SK-N-SH treated with all-trans-retinoic acid at 6 μM for 48 hours (cell line): ENCODE measurements around the gene APOL3.

Source experiments
- ATAC-seq: fragments of 200-7000 bp; cut with Tn5 transposase; 3 replicates; pipeline ENCODE4 v1.9.1; 2020; ENCODE audit warnings: mild to moderate bottlenecking, moderate library complexity
- ARNTL ChIP-seq: fragments of 450-650 bp; formaldehyde crosslinking; IDR thresholded peaks from 2 replicates; pipeline ENCODE4 v1.5.0; 2020; ENCODE audit warnings: low read depth, mild to moderate bottlenecking, moderate library complexity, borderline replicate concordance
- BACH2 ChIP-seq: fragments of 250-450 bp; sonication (Bioruptor Pico); IDR thresholded peaks from 2 replicates; pipeline ENCODE4 v1.9.0; 2021; ENCODE audit warnings: mild to moderate bottlenecking, borderline replicate concordance
- CREB5 ChIP-seq: fragments of 250-450 bp; sonication (Bioruptor Pico); IDR thresholded peaks from 2 replicates; pipeline ENCODE4 v1.5.1; 2020; ENCODE audit warnings: low read depth, mild to moderate bottlenecking, moderate library complexity
- CSDC2 ChIP-seq: fragments of 250-450 bp; sonication (Bioruptor Pico); IDR thresholded peaks from 2 replicates; pipeline ENCODE4 v1.5.0; 2020; ENCODE audit warnings: mild to moderate bottlenecking, moderate library complexity
- CSRNP3 ChIP-seq: fragments of 250-450 bp; sonication (Bioruptor Pico); IDR thresholded peaks from 2 replicates; pipeline ENCODE4 v1.5.1; 2021; ENCODE audit warnings: mild to moderate bottlenecking, moderate library complexity
- ESRRG ChIP-seq: fragments of 250-450 bp; sonication (Bioruptor Pico); IDR thresholded peaks from 2 replicates; pipeline ENCODE4 v1.6.1; 2021; ENCODE audit warnings: mild to moderate bottlenecking
- GLIS3 ChIP-seq: fragments of 250-450 bp; sonication (Bioruptor Pico); IDR thresholded peaks from 2 replicates; pipeline ENCODE4 v1.5.0; 2020; ENCODE audit warnings: mild to moderate bottlenecking, moderate library complexity
- ISL1 ChIP-seq: fragments of 250-450 bp; sonication (Bioruptor Pico); IDR thresholded peaks from 2 replicates; pipeline ENCODE4 v2.1.2; 2022; ENCODE audit warnings: mild to moderate bottlenecking, moderate library complexity
- OSR1 ChIP-seq: fragments of 250-450 bp; sonication (Bioruptor Pico); IDR thresholded peaks from 2 replicates; pipeline ENCODE4 v1.8.0; 2022; ENCODE audit warnings: moderate library complexity, mild to moderate bottlenecking, inconsistent platforms
- PATZ1 ChIP-seq: fragments of 250-450 bp; sonication (Bioruptor Pico); IDR thresholded peaks from 2 replicates; pipeline ENCODE4 v1.8.0; 2020; ENCODE audit warnings: mild to moderate bottlenecking, moderate library complexity, borderline replicate concordance
- POU6F1 ChIP-seq: fragments of 250-450 bp; sonication (Bioruptor Pico); IDR thresholded peaks from 2 replicates; pipeline ENCODE4 v1.8.0; 2021; ENCODE audit warnings: low read depth, mild to moderate bottlenecking, moderate library complexity, borderline replicate concordance
- PPARA ChIP-seq: fragments of 250-450 bp; sonication (Bioruptor Pico); IDR thresholded peaks from 2 replicates; pipeline ENCODE4 v1.5.0; 2020; ENCODE audit warnings: mild to moderate bottlenecking, borderline replicate concordance
- RARB ChIP-seq: fragments of 250-450 bp; sonication (Bioruptor Pico); IDR thresholded peaks from 2 replicates; pipeline ENCODE4 v1.8.0; 2021; ENCODE audit warnings: mild to moderate bottlenecking, moderate library complexity
- SNAI2 ChIP-seq: fragments of 250-450 bp; sonication (Bioruptor Pico); IDR thresholded peaks from 2 replicates; pipeline ENCODE4 v1.5.0; 2020; ENCODE audit warnings: mild to moderate bottlenecking, moderate library complexity
- TCF4 ChIP-seq: fragments of 250-450 bp; sonication (Bioruptor Pico); IDR thresholded peaks from 2 replicates; pipeline ENCODE4 v1.8.0; 2021; ENCODE audit warnings: mild to moderate bottlenecking, moderate library complexity, borderline replicate concordance
- TOX ChIP-seq: fragments of 250-450 bp; sonication (Bioruptor Pico); IDR thresholded peaks from 2 replicates; pipeline ENCODE4 v1.8.0; 2021; ENCODE audit warnings: mild to moderate bottlenecking, moderate library complexity, borderline replicate concordance
- TSHZ2 ChIP-seq: fragments of 250-450 bp; sonication (Bioruptor Pico); IDR thresholded peaks from 2 replicates; pipeline ENCODE4 v1.5.0; 2020; ENCODE audit warnings: mild to moderate bottlenecking, moderate library complexity
- ZC3H10 ChIP-seq: fragments of 250-450 bp; sonication (Bioruptor Pico); IDR thresholded peaks from 2 replicates; pipeline ENCODE4 v1.5.1; 2021; ENCODE audit warnings: mild to moderate bottlenecking, moderate library complexity
- ZFP3 ChIP-seq: fragments of 250-450 bp; sonication (Bioruptor Pico); IDR thresholded peaks from 2 replicates; pipeline ENCODE4 v1.5.0; 2020; ENCODE audit warnings: mild to moderate bottlenecking, moderate library complexity
- ZNF565 ChIP-seq: fragments of 450-650 bp; formaldehyde crosslinking; conservative IDR thresholded peaks from 2 replicates; pipeline ENCODE4 v1.5.0; 2020; ENCODE audit warnings: low read depth, mild to moderate bottlenecking, moderate library complexity
- ZNF70 ChIP-seq: fragments of 450-650 bp; formaldehyde crosslinking; IDR thresholded peaks from 2 replicates; pipeline ENCODE4 v1.5.0; 2020; ENCODE audit warnings: mild to moderate bottlenecking, moderate library complexity
- ZNF8 ChIP-seq: fragments of 450-650 bp; formaldehyde crosslinking; IDR thresholded peaks from 2 replicates; pipeline ENCODE4 v1.5.0; 2020; ENCODE audit warnings: mild to moderate bottlenecking, moderate library complexity

Gene APOL3

GRCh38 chr22:36182056-36182455, 21.5 kb upstream of the APOL3 start:
- TF ChIP-seq GLIS3 = no peak
- TF ChIP-seq SNAI2 = no peak
- TF ChIP-seq ESRRG (CRISPR knock-in tag) = no peak
- TF ChIP-seq POU6F1 (CRISPR knock-in tag) = no peak
- no peak for TF ChIP-seq ZNF8 (CRISPR knock-in tag)
- no peak for TF ChIP-seq ZFP3
- TF ChIP-seq PATZ1 (CRISPR knock-in tag) = no peak
- TF ChIP-seq TOX (CRISPR knock-in tag) = no peak
- TF ChIP-seq ZNF565 = no peak
- TF ChIP-seq TCF4 (CRISPR knock-in tag) = no peak
- TF ChIP-seq ARNTL = no peak
- no peak for TF ChIP-seq RARB (CRISPR knock-in tag)
- TF ChIP-seq CREB5 (CRISPR knock-in tag) = no peak
- TF ChIP-seq TSHZ2 (CRISPR knock-in tag) = no peak
- no peak for TF ChIP-seq CSDC2 (CRISPR knock-in tag)
- no peak for ATAC-seq

- no peak for TF ChIP-seq ARNTL
- no peak for TF ChIP-seq ZFP3
- no peak for TF ChIP-seq ESRRG (CRISPR knock-in tag)
- no peak for TF ChIP-seq SNAI2
- TF ChIP-seq GLIS3 = no peak
- no peak for TF ChIP-seq ZNF70 (CRISPR knock-in tag)
- TF ChIP-seq ISL1 (CRISPR knock-in tag) = no peak
- TF ChIP-seq CSRNP3 = no peak
- no peak for TF ChIP-seq BACH2 (CRISPR knock-in tag)
- no peak for TF ChIP-seq TCF4 (CRISPR knock-in tag)
- no peak for TF ChIP-seq OSR1 (CRISPR knock-in tag)
- no peak for TF ChIP-seq CSDC2 (CRISPR knock-in tag)
- no peak for TF ChIP-seq PPARA (CRISPR knock-in tag)
- TF ChIP-seq ZNF8 (CRISPR knock-in tag) = no peak
- no peak for TF ChIP-seq ZC3H10 (CRISPR knock-in tag)
- no peak for ATAC-seq
Observed at GRCh38 chr22:36180928-36181327, 20.4 kb upstream of the APOL3 start.
